ENCODE data around the gene SLC35G2.
"Not testable (repeated sequence)": the region's sequence is repeated elsewhere in the genome, so short reads cannot be mapped to it uniquely, and the experiment has no call there.

Gene SLC35G2

DNA sequence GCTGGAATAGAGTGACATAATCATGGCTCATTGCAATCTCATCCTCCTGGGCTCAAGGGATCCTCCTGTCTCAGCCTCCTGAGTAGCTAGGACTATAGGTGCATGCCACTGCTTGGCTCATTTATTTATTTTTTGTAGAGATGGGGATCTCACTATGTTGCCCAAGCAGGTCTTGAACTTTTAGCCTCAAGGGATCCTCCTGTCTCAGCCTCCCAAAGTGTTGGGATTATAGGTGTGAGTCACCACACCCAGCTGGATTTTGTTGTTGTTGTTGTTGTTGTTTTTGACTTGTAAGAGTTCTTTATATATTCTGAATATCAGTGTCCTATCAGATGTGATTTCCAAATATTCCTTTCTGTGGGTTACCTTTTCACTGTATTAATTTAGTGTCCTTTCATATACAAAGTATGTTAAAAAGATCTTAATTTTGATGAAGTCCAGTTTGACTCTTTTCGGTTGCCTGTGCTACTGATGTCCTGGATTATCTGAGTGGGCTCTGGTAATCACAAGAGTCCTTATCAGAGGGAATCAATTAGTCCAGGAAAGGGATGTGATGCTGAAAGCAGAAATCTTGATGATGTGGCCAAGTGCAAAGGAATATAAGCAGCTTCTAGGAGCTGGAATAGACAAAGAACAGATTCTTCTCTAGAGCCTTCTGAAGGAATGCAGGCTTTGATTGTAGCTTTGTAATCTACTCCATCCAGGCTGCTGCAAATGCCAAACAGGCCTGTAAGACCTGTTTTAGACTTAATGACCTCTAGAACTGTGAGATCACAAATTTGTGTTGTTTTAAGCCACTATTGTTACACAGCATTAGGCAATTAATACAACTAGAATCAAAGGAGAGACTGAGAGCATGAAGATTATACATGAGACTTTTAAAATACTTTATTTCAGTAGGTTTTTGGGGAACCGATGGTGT is 73.3 kb downstream of the SLC35G2 start:
- no peak for DNase-seq

DNA sequence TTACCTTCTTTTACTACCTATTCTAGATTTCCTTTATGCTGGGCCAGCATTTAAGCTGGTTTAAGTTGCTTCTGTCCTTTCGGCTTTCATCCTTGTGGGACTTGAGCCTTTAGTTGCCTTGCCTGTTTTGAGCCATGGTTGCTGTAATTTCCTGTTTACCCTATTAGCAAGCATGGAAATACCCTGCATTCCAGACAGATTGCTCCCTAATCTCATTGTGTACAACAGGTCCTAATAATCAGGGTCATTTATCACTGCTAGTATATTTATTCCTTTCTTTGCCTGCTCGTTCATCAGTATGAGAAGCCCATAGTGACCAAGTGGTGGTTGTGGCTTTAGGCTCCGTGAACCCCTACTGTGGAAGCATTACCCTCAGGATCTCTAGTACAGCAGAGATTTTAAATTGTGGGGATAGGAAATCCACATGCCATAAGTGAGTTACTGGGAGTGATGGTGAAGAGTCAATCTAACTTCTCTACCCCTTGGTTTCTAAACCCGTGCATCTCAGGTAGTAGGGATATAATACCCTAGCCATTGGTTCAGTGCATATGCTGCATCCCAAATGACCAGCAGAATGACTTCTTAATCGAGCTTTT is 75.0 kb downstream of the SLC35G2 start:
- no peak for DNase-seq

DNA sequence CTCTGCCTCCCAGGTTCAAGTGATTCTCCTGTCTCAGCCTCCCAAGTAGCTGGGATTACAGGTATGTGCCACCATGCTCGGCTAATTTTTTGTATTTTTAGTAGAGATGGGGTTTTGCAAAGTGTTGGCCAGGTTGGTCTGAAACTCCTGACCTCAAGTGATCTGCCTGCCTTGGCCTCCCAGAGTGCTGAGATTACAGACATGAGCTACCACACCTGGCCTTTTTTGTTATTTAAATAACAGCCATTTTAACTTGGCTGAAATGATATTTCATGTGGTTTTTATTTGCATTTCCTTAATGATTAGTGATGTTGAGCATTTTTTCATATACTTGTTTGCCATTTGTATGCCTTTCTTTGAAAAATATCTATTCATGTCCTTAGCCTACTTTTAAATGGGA is 78.2 kb downstream of the SLC35G2 start:
- DNase-seq: not testable (repeated sequence)

DNA sequence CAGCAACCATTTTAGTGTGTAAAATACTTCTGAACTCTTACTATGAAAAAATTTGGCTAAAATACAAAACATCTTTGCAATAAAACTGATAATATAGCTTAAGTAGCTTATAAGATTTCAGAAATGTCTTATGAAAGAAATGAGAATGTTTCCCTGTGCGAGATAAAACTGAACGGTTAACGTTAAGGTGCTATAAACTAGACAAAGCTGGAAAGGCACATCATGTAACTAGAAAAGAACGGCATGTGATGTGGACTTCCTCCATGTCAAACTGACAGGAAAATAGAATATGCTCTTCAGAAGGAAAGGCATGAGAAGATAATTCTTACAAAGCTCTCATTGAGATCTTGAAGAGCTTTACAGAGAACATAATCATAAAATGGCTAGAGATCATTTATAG is 79.6 kb downstream of the SLC35G2 start:
- no peak for DNase-seq

DNA sequence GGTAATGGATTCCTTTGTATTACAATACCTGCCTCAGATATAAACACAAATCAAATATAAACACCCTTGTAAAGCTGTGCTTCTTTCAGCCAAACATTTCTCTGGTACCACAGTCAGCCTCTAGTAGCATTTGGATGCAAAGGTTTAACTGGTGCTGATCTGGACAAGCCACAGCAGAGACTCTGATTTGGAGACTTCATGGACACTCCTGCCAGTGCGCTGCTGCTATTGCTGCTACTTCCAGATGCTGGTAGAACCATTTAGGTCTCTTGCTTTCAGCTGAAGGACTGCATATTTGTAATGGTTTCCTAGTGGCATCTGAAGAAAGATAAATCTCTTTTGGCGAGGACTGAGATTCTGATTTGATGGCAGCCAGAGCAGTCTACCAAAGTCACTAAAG is 80.0 kb downstream of the SLC35G2 start:
- DNase-seq: no peak

DNA sequence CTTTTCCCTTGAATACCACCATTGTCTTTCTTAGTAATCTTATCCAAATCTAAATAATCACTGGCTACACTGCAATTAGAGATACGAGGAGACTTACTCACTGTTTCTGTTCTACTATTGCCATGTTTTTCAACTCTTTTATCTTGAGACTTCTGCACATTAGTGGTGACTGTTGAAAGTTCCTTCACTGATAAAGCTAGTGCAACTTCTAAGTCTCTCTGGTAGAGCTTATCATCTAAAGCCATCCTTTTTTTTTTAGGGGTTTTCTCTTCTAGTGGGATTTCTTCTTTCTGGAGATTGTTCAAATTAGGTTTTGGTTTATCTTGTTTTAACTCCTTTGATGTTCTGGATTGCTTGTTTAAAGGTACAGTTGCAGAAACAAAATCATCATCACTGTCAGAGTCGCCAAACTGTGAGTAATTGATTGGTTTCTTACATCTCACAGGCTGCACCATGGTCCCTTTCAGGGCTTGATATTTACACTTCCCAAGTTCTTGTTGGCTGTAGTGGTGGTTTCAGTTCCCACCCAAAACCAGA is 80.8 kb downstream of the SLC35G2 start:
- no peak for DNase-seq

DNA sequence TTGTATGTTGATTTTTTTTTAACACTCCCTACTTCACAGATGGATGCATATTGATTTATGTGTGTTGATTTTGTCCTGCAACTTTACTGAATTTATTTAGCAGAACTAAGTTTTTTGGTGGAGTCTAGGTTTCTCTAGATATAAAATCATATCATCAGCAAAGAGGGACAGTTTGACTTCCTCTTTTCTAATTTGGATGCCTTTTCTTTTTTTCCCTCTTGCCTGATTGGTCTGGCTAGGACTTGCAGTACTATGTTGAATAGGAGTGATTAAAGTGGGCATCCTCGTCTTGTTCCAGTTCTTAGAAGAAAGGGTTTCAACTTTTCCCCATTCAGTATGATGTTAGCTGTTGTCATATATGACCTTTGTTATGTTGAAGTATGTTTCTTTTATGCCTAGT is 81.8 kb downstream of the SLC35G2 start:
- DNase-seq: not testable (repeated sequence)

DNA sequence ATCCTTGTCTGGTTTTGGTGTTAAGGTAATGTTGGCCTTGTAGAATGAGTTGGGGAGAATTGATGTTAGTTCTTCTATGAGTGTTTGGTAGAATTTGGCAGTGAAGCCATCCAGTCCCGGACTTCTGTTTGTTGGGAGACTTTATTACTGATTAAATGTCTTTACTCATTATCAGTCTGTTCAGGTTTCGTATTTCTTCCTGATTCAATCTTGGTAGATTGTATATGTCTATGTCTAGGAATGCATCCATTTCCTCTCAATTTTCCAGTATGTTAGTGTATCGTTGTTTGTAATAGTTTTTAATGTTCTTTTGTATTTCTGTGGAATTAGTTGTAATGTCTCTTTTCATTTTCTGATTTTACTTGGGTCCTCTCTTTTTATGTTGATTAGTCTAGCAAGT is 82.5 kb downstream of the SLC35G2 start:
- no peak for DNase-seq

DNA sequence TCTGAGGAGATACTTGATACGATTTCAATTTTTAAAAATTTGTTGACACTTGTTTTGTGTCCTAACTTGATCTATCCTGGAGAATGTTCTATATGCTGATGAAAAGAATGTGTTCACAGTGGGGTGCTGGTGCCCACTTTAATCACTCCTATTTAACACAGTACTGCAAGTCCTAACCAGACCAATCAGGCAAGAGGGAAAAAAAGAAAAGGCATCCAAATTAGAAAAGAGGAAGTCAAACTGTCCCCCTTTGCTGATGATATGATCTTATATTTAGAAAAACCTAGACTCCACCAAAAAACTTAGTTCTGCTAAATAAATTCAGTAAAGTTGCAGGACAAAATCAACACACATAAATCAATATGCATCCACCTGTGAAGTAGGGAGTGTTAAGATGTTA is 83.6 kb downstream of the SLC35G2 start:
- not testable (repeated sequence) for DNase-seq

DNA sequence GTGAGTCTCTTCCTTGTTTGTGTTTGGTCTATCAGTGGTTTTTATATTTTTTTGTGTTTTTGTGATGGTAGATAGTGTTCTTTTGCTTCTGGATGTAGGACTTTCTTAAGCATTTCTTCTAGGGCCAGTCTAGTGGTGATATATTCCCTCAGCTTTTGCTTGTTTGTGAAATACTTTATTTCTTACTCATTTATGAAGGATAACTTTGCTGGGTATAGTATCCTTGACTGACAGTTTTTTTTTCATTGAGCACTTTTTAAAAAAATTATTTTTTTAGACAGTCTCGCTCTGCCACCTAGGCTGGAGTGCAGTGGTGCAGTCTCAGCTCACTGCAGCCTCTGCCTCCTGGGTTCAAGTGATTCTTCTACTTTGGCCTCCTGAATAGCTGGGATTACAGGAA is 85.0 kb downstream of the SLC35G2 start:
- DNase-seq: no peak

DNA sequence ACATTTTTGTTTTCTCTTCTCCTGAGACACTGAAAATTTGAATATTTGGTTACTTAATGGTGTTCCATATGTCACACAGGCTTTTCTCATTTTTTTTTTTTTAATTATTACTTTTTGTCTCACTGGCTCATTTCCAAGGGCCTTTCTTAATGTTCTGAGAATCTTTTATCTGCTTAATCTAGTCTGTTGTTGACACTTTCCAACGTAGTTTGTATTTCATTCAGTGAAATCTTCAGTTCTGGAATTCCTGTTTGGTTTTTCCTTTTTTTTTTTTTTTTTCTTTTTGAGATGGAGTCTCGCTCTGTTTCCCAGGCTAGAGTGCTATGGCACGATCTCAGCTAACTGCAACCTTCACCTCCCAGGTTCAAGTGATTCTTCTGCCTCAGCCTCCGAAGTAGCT is 85.8 kb downstream of the SLC35G2 start:
- DNase-seq: no peak

Data from stimulated activated CD4-positive, alpha-beta T cell treated with anti-CD3 and anti-CD28 coated beads, Interleukin-4, amount 100 ng/mL, for 1 hour (primary cell).